Gastroesophageal sphincter (tissue), 4 donors: ENCODE results near the gene DMD. TPM values are rescaled to one million over a fixed set of nuclear protein-coding genes. Genes with fewer than 3 reads are reported as not detected.

ENCODE experiments used
- ATAC-seq: fragments of 150-250 bp; one replicate; pipeline ENCODE4 v1.9.1; 2016; ENCODE audit warnings: mild to moderate bottlenecking, moderate library complexity
- H3K27ac ChIP-seq, 4 donors: fragments of 200-600 bp; sonication (generic) in 3 of 4; 1 replicate in 3 of 4; 2 replicates in 1 of 4; pipeline ENCODE4 v1.5.1; 2016 to 2019
- H3K27me3 ChIP-seq: fragments of 200-600 bp; sonication (generic); one replicate; pipeline ENCODE4 v1.5.1; 2019
- H3K36me3 ChIP-seq, 2 donors: fragments of 200-600 bp; sonication (generic); one replicate each; pipeline ENCODE4 v1.5.1; 2019; ENCODE audit warnings: control low read depth in 1 of 2
- H3K4me1 ChIP-seq, 3 donors: fragments of 200-600 bp; sonication (generic); 1 replicate in 2 of 3; 2 replicates in 1 of 3; pipeline ENCODE4 v1.5.1; 2016 to 2019; ENCODE audit warnings: control low read depth in 2 of 3
- H3K4me3 ChIP-seq, 2 donors: fragments of 200-600 bp; sonication (generic); one replicate each; pipeline ENCODE4 v1.5.1; 2019; ENCODE audit warnings: mild to moderate bottlenecking in 1 of 2, moderate library complexity in 1 of 2
- H3K9me3 ChIP-seq, 3 donors: fragments of 200-600 bp; sonication (generic); one replicate each; pipeline ENCODE4 v1.5.1; 2017 to 2019; ENCODE audit warnings: control low read depth in 2 of 3
- CTCF ChIP-seq, 4 experiments: fragments of 200-600 bp in 2 of 4; fragments of 450-650 bp in 2 of 4; sonication (generic) in 1 of 4; IDR thresholded peaks; one replicate each; pipeline ENCODE4 v1.5.1; 2017 to 2019; ENCODE audit warnings: antibody characterized with exemption in 4 of 4, mild to moderate bottlenecking in 2 of 4, moderate library complexity in 2 of 4
- EP300 ChIP-seq: sonication (generic); formaldehyde crosslinking; IDR thresholded peaks from one replicate; pipeline ENCODE4 v1.6.1; 2017; ENCODE audit warnings: antibody characterized with exemption, mild to moderate bottlenecking
- POLR2A ChIP-seq, 2 donors: fragments of 450-650 bp; IDR thresholded peaks; one replicate each; pipeline ENCODE4 v1.6.1; 2017; ENCODE audit warnings: antibody characterized with exemption in 2 of 2, mild to moderate bottlenecking in 2 of 2, moderate library complexity in 1 of 2
- POLR2AphosphoS5 ChIP-seq: sonication (generic); formaldehyde crosslinking; IDR thresholded peaks from one replicate; pipeline ENCODE4 v1.6.1; 2017; ENCODE audit warnings: antibody characterized with exemption
- WGBS, 2 donors: methylation state at CpG; one replicate each; pipeline ENCODE4 v1.1.5; 2018; ENCODE audit warnings: low coverage in 1 of 2; 5-methylcytosine and 5-hydroxymethylcytosine counted together
- total RNA-seq, 4 donors: library from RNA; depleted of rRNA; stranded (reverse); fragments of >200 nt; gene quantifications; one replicate each; pipeline ENCODE4 v1.1.0, GENCODE V29; 2016

Gene DMD
- total RNA-seq, 4 donors from 2014 or later, result 111 to 225 (median 183) TPM

- TF ChIP-seq EP300, result no peak
- TF ChIP-seq POLR2AphosphoS5, result no peak
- ATAC-seq, result no peak
- WGBS, 2 donors, result 71 to 90% methylated on average over 2 of the region's 2 CpGs
Measured at GRCh38 chrX:31889088-31889487, 1322.3 kb downstream of the DMD start.

DNA sequence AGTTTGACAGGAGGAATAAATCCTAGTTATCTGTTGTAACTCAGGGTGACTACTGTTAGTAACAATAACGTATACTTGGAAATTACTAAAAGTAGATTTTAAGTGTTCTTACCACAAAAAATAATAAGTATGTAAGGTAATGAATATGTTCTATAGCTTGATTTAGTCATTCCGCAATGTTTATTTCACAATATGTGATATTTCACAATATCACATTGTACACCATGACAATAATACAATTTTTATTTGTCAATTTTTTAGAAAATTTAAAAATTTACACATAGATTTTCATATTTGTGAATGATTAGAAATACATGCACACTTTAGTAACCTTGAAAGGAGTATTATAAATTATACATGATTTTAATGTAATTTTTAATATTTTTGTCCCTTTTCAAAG, 1326.8 kb downstream of the DMD start:
- H3K4me3 ChIP-seq, result no peak overlapping the region
- H3K27ac ChIP-seq, result no peak overlapping the region
- no peak for ATAC-seq
- WGBS, 2 donors, result 92 to 100% methylated on average over 1 to 2 of the region's 2 CpGs
- TF ChIP-seq CTCF (IDR thresholded peaks at IDR 0.05) (no peak), POLR2AphosphoS5 (no peak), EP300 (no peak), POLR2A (IDR thresholded peaks at IDR 0.05) (no peak)
- no peaks in the 10 kb centered on the region for H3K4me1 ChIP-seq
- H3K9me3 ChIP-seq, result no peaks in the 10 kb centered on the region
- H3K27me3 ChIP-seq, result no peaks in the 10 kb centered on the region
- H3K36me3 ChIP-seq, result no peaks in the 10 kb centered on the region

More at GRCh38 chrX:31889088-31889487, 1322.3 kb downstream of the DMD start:
- Histone ChIP-seq H3K4me1 (no peaks in the 10 kb centered on the region), H3K4me3 (no peak overlapping the region), H3K27ac (no peak overlapping the region), H3K36me3 (no peaks in the 10 kb centered on the region), H3K27me3 (no peaks in the 10 kb centered on the region), H3K9me3 (no peaks in the 10 kb centered on the region)

DNA sequence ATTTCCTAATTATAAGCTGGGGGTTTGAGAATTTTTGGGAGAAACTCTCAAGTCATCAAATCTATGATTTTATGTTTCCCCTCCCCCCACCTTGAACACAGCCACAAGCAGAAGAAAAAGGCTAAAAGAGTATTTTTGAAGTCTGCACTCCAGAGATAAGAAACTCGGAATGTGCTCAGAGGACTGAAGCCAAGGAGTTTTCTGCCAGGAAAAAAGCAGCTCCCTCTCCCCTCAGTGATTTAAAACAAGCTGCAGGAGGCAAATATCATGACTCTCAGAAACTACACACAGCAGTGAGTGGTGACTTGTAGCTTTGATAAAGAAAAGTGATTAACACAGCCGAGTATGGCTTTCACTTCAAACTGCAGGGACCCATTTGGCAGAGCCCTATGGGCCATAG, 1339.3 kb downstream of the DMD start:
- ATAC-seq, result no peak
- no peak overlapping the region for H3K27ac ChIP-seq
- 0 to 57% methylated on average over 1 of the region's 2 CpGs for WGBS, 2 donors
- no peak for TF ChIP-seq EP300
- TF ChIP-seq POLR2AphosphoS5, result no peak
- TF ChIP-seq CTCF (IDR thresholded peaks at IDR 0.05), result no peak
- H3K36me3 ChIP-seq, result no peaks in the 10 kb centered on the region
- H3K4me1 ChIP-seq, result no peaks in the 10 kb centered on the region
- H3K9me3 ChIP-seq, result no peaks in the 10 kb centered on the region
- H3K27me3 ChIP-seq, result no peaks in the 10 kb centered on the region
- H3K4me3 ChIP-seq, result no peak overlapping the region

GRCh38 chrX:31870267-31870666, 1341.1 kb downstream of the DMD start:
- TF ChIP-seq CTCF (IDR thresholded peaks at IDR 0.05) (no peak), EP300 (no peak), POLR2A (IDR thresholded peaks at IDR 0.05) (no peak), POLR2AphosphoS5 (no peak)
- H3K27me3 ChIP-seq, result no peaks in the 10 kb centered on the region
- H3K9me3 ChIP-seq, result no peaks in the 10 kb centered on the region
- no peak for ATAC-seq
- H3K4me3 ChIP-seq, result no peak overlapping the region
- H3K4me1 ChIP-seq, result no peaks in the 10 kb centered on the region
- H3K27ac ChIP-seq, result no peak overlapping the region
- no peaks in the 10 kb centered on the region for H3K36me3 ChIP-seq

DNA sequence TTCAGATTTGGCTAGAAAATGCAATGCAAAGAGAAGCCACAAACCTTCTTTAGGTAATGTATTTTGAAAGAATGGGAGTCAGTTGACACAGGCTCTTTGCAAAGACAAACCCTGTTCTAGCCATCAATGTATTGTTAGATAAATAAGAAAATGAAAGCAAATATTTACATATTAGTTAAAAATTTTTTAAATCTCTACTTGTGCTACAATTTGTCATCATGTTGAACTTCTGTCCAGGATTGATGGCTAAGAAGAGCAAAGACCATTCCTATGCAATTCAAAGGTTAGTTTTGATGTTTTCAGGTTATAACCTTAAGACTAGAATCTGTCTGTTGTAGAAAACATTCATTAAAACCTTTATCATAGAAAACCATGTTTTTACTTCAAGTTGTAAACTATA, 1350.7 kb downstream of the DMD start:
- Histone ChIP-seq H3K4me1 (no peaks in the 10 kb centered on the region), H3K9me3 (no peaks in the 10 kb centered on the region), H3K36me3 (no peaks in the 10 kb centered on the region), H3K27me3 (no peaks in the 10 kb centered on the region), H3K4me3 (no peak overlapping the region), H3K27ac (no peak overlapping the region)
- ATAC-seq, result no peak
- TF ChIP-seq POLR2AphosphoS5, result no peak
- no peak for TF ChIP-seq POLR2A (IDR thresholded peaks at IDR 0.05)
- no peak for TF ChIP-seq EP300
- no peak for TF ChIP-seq CTCF (IDR thresholded peaks at IDR 0.05)

DNA sequence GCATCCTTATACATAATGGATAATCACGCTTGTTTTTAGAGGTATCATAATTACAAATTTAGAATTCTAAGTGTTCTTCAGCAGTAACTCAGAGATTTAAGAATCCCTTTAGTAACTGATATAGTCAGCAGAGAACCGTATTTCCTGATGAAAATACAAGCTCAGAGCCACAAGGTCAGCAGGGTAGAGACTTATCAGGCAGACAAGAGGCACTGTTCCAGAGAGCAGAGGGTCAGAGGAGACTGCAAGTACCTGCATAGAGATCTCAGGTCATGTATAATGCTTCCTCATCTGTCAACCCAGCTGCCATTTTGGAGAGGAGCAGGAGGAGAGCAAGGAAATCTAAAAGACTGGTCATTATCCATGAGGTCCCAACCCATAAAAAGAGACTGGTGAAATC, 1352.4 kb downstream of the DMD start:
- H3K4me1 ChIP-seq, result no peaks in the 10 kb centered on the region
- H3K27ac ChIP-seq, result no peak overlapping the region
- TF ChIP-seq CTCF (IDR thresholded peaks at IDR 0.05) (no peak), EP300 (no peak), POLR2AphosphoS5 (no peak), POLR2A (IDR thresholded peaks at IDR 0.05) (no peak)
- no peaks in the 10 kb centered on the region for H3K9me3 ChIP-seq
- 33 to 83% methylated on average over 1 to 2 of the region's 2 CpGs for WGBS, 2 donors
- no peaks in the 10 kb centered on the region for H3K36me3 ChIP-seq
- no peak for ATAC-seq
- H3K27me3 ChIP-seq, result no peaks in the 10 kb centered on the region
- H3K4me3 ChIP-seq, result no peak overlapping the region
